ENCODE measurements around the gene FANCD2. TPM values are rescaled to one million over a fixed set of nuclear protein-coding genes. Genes with fewer than 3 reads are reported as not detected.
A peak's percentile ranks its signal among the peaks of the same experiment; 100 is the strongest.
"Not testable (repeated sequence)": the region's sequence is repeated elsewhere in the genome, so short reads cannot be mapped to it uniquely, and the experiment has no call there.

The FANCD2 gene
- polyA plus RNA-seq, 1 donor, result 6.4 TPM

DNA sequence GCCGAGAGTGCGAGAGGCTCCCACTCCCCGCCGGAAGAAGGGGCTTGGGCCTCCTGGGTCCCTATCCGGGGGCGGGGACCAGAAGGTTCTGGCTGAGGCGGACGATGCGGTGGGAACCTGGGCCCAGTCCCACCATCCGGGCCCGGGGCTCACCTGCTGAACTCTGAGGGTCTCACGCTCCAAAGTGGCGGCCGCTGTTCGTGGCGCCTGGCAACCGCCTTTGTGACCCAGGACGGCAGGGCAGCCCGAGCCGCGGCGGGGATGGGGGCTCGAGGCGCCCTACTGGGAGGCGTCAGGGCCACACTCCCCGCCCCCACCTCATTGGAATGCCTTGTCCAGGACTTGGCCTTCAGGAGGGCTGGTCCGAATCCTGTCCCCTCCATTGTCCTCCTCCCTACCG is 81.9 kb downstream of the FANCD2 start, which contains the start of gene FANCD2OS:
Gene FANCD2OS, minus strand, starts transcription at position 165 of the 400 bp plus-strand sequence. CDS start 3,481 bp downstream, outside the sequence.
- DNase-seq, result no peak

DNA sequence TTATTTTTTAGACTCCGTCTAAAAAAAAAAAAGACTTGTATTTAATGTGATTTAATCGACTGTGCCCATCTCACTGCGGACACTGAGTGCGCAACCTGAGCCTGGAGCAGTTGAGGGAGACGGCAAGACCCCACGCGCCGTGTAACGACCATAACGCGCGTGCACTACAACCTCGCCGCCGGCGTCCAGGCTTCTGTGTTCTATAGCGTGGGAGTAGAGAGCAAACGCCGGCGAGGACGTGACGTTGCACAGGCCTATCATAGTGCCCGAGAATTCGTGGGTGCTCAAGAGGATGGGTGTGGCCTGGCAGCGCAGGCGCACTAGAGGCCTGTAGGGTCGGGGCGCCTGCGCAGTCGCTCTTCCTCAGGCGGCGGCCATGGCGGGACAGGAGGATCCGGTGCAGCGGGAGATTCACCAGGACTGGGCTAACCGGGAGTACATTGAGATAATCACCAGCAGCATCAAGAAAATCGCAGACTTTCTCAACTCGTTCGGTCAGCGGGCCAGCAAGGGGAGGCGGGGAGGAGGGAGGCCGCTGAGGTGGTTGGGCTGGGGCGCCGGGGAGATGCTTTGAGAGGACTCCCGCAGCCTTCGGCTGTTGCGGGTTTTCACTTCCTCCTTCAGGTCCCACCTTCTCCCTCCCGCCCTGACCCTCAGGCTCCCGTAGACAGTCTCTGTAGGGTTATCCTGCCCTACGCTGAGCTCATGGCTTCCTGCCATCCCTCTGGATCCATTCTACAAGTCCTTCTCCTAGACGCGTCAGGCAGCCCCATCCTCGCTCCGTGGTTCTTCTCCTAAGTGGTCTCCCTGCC is 89.3 kb downstream of the FANCD2 start, which contains the start of gene BRK1:
Gene BRK1, plus strand, starts transcription at position 350 of the 812 bp plus-strand sequence. Its CDS starts 27 bp downstream, at position 377.
- peak; percentile 94 for DNase-seq

DNA sequence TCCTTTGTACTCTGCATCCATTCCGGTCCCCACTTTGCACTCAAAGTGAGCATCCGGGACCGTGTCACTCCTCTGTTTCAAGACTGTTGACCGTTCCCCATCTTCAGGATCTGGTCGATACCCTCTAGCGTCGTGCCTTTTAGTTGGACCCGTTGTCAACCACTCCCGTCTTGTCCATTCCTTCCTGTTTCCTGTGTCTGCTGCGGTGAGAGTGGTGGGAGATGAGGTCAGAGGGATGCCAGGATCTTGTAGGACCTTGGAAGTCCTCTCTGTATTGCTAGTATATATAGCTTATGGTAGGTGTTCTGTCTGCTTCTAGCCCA is 89.9 kb downstream of the FANCD2 start:
- DNase-seq, result no peak

DNA sequence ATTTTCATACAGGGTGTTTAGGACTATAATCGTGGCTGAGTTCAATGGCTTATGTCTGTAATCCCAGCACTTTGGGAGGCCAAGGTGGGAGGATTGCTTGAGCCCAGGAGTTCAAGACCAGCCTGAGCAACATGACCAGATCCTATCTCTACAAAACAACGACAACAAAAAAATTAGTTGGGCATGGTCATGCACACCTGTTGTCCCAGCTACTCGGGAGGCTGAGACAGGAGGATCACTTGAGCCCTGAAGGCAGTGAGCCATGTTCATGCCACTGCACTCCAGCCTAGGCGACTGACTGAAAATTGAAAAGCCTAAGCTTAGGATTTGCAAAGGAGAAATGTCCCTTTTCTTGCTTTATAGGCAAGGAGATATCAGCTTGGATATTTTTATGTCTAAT is 90.7 kb downstream of the FANCD2 start:
- no peak for DNase-seq

DNA sequence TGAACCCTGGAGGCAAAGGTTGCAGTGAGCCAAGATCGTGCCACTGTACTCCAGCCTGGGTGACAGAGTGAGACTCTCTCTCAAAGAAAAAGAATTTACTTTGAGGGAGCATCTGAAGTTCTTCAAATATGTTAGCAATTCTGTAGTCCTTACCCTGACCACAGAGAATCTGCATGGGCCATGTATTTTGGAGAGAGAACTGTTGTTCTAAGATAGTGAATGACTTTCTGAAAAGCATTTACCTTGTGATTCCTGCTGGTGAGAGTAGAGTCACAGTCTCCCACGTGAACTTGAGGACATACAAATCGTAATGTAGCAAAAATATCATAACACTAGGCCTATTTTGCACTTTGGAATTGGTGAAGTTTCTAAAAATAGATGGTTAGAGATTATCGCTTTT is 93.1 kb downstream of the FANCD2 start:
- no peak for DNase-seq

DNA sequence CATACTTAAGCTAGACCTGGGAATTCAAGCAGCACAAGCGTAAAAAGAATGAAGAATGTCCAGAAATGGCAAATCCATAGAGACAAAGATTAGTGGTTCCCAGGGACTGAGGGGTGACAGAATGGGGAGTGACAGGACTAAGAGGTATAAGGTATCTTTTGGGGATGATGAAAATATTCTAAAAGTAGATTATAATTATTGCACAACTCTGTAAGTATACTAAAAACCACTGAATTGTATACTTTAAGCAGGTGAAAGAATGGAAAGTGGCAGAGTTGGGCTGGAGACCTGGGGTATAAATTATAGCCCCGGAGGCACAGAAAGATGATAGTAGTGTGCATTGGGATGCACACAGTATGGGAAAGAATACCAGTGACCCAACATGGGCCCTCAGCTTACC is 94.8 kb downstream of the FANCD2 start:
- no peak for DNase-seq

DNA sequence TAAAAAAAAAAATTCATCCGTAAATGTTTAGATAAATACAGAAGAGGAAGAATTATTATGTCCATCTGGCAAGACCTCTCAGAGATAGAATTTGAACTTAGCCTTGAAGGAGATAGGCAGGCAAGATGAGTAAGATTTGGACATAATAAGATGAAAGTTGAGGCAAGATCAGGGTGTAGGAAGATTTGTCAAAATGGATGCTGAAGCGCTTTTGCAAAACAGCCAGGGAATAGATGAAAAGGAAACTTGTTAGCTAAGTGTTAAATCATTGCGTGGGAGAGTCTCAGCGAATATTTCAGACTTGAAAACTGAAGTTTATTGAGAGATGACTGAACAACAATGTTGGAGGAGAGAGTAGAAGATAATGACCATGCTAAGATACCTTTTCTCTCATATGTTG is 96.5 kb downstream of the FANCD2 start:
- no peak for DNase-seq

DNA sequence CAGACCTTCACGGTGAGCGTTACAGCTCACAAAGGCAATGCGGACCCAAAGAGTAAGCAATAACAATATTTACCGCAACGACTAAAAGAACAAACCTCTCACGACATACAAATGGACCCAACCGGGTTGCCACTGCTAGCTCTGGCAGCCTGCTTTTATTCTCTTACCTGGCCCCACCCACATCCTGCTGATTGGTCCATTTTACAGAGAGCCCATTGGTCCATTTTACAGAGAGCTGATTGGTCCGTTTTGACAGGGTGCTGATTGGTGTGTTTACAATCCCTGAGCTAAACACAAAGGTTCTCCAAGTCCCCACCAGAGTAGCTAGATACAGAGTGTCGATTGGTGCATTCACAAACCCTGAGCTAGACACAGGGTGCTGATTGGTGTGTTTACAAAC is 109.6 kb downstream of the FANCD2 start:
- DNase-seq, result not testable (repeated sequence)

DNA sequence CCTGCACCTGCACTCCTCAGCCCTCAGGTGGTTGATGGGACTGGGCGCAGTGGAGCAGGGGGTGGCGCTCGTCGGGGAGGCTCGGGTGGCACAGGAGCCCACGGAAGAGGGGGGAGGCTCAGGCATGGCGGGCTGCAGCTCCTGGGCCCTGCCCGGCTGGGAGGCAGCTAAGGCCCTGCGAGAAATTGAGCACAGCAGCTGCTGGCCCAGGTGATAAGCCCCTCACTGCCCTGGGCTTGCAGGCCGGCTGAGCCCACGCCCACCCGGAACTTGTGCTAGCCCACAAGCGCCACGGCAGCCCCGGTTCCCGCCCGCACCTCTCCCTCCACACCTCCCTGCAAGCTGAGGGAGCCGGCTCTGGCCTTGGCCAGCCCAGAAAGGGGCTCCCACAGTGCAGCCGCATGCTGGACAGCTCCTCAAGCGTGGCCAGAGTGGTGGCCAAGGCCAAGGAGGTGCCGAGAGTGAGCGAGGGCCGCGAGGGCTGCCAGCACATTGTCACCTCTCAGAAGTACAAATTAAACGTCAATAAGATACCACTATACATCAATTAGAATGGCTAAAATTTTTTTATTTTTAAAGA is 110.3 kb downstream of the FANCD2 start:
- DNase-seq, result no peak

DNA sequence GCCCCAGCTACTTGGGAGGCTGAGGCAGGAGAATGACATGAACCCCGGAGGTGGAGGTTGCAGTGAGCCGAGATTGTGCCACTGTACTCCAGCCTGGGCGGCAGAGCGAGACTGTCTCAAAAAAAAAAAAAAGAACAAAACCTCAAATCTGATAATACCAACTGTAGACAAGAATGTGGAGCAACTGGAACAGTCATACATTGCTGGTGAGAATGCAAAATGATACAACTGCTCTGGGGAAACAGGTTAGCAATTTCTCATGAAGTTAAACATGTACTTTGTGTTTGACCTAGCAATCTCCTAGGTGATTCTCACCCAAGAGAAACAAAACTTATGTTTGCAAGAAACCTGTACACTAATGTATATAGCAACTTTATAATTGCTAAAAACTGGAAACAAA is 110.9 kb downstream of the FANCD2 start:
- no peak for DNase-seq

DNA sequence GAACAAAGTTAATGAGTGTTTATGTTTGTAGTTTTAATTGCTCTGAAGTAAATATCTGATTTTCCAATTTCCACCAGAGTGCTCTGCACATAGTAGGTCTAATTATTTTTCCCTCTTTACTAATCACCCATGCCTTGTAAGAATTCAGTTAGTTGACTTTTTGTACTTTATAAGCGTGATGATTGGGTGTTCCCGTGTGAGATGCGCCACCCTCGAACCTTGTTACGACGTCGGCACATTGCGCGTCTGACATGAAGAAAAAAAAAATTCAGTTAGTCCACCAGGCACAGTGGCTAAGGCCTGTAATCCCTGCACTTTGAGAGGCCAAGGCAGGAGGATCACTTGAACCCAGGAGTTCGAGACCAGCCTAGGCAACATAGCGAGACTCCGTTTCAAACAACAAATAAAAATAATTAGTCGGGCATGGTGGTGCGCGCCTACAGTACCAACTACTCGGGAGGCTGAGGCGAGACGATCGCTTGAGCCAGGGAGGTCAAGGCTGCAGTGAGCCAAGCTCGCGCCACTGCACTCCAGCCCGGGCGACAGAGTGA is 114.8 kb downstream of the FANCD2 start:
- DNase-seq, result no peak

DNA sequence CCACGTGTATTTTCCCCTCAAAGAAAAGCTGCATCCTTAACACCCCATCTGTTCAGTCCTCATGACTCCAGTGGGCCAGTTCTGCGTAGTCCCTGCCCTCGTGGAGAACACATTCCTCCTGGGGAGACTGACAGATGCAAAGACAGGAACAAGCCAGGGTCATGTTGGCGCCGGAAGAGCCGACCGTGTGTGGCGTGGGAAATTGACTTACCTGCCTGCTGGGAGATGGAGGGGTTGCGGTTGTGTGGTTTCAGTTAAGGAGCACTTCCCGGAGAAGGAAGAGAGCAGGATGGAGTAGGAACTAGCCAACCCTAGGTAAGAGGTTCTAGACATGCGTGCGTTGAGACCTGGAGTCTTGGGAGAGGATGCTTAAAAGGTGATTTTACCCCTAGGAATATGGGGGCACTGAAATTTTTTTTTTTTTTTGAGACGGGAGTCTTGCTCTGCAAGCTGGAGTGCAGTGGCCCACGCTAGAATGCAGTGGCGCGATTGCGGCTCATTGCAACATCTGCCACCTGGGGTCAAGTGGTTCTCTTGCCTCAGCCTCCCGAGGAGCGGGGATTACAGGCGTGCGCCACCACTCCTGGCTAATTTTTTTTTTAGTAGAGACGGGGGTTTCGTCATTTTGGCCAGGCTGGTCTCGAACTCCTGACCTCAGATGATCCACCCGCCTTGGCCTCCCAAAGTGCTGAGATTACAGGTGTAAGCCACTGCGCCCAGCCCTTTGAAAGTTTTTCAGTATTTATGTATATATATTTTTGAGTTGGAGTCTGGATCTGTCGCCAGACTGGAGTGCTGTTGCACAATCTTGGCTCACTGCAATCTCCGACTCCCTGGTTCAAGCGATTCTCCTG is 116.7 kb downstream of the FANCD2 start:
- DNase-seq, result no peak

DNA sequence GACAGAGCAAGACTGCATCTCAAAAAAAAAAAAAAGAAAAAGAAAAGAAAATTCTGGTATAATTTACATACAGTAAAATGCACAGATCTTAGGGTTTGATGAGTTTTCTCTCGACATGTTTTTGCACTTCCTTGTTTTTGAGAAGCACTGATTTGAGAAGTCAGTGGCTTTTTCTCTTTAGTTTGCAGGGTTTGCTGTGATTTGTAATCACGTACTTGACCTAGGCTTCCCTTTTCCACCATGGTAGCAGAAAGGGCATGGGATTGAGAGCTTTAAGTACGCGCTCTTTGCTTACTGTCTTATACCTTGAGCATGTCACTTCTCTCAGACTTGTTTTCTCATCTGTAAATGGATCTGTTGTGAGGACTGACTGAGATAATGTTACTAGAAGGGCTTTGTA is 119.4 kb downstream of the FANCD2 start:
- DNase-seq, result no peak

DNA sequence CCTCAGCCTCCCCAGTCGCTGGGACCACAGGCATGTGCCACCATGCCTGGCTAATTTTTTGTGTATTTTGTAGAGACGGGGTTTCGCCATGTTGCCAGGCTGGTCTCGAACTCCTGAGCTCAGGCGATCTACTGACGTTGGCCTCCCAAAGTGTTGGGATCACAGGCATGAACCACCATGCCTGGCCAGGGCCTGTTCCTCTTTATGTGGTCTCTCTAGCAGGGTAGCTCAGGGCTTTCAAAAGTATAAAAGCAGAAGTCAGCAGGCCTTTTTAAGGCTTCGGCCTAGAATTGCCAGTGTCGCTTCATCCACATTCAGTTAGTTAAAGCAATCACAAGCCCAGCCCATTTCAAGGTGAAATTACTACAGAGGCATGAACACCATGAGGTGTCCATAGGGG is 123.0 kb downstream of the FANCD2 start:
- no peak for DNase-seq

DNA sequence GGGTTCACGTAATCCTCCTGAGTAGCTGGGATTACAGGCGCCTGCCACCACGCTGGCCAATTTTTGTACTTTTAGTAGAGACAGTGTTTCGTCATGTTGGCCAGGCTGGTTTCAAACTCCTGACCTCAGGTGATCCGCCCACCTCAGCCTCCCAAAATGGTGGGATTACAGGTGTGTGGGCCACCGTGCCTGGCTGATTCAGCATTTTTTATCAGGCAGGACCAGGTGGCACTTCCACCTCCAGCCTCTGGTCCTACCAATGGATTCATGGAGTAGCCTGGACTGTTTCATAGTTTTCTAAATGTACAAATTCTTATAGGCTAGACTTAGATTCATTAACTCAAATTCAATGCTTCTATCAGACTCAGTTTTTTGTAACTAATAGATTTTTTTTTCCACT is 124.8 kb downstream of the FANCD2 start:
- DNase-seq, result no peak

Other genes with a start within 250 kb of the FANCD2 start
- gene TADA3, start 234.0 kb upstream of the FANCD2 start, polyA plus RNA-seq (ENCODE audit: insufficient read length), result 68.8 TPM
- gene ARPC4, start 233.4 kb upstream of the FANCD2 start, polyA plus RNA-seq (ENCODE audit: insufficient read length), result 73.9 TPM
- 37.3 TPM for gene TTLL3, start 216.2 kb upstream of the FANCD2 start, polyA plus RNA-seq (ENCODE audit: insufficient read length)
- 31.2 TPM for gene RPUSD3, start 182.4 kb upstream of the FANCD2 start, polyA plus RNA-seq (ENCODE audit: insufficient read length)
- gene CIDEC, start 146.2 kb upstream of the FANCD2 start, polyA plus RNA-seq (ENCODE audit: insufficient read length), result 2.7 TPM
- gene JAGN1, start 135.8 kb upstream of the FANCD2 start, polyA plus RNA-seq (ENCODE audit: insufficient read length), result 31.6 TPM
- 3.1 TPM for gene IL17RE, start 123.6 kb upstream of the FANCD2 start, polyA plus RNA-seq (ENCODE audit: insufficient read length)
- gene IL17RC, start 109.3 kb upstream of the FANCD2 start, polyA plus RNA-seq (ENCODE audit: insufficient read length), result 16.8 TPM
- gene CRELD1, start 92.6 kb upstream of the FANCD2 start, polyA plus RNA-seq (ENCODE audit: insufficient read length), result 40.3 TPM
- 2.0 TPM for gene PRRT3, start 74.0 kb upstream of the FANCD2 start, polyA plus RNA-seq (ENCODE audit: insufficient read length)
- gene EMC3, start 39.6 kb upstream of the FANCD2 start, polyA plus RNA-seq (ENCODE audit: insufficient read length), result 36.2 TPM
- gene FANCD2OS, start 81.8 kb downstream of the FANCD2 start, polyA plus RNA-seq (ENCODE audit: insufficient read length), result not detected
- gene BRK1, start 89.2 kb downstream of the FANCD2 start, polyA plus RNA-seq (ENCODE audit: insufficient read length), result 142 TPM
- 47.9 TPM for gene VHL, start 115.3 kb downstream of the FANCD2 start, polyA plus RNA-seq (ENCODE audit: insufficient read length)
- 0.86 TPM for gene IRAK2, start 138.5 kb downstream of the FANCD2 start, polyA plus RNA-seq (ENCODE audit: insufficient read length)
- gene TATDN2, start 222.0 kb downstream of the FANCD2 start, polyA plus RNA-seq (ENCODE audit: insufficient read length), result 18.4 TPM

Data from hindlimb muscle (tissue), 1 donor.